Panc1 (cell line): ENCODE data around the gene NHS.

Source experiments
- POLR2AphosphoS5 ChIP-seq: IDR thresholded peaks from 2 replicates; pipeline ENCODE4 v1.6.1; 2012; ENCODE audit warnings: mild to moderate bottlenecking, low read depth, low read length, moderate library complexity
- REST ChIP-seq, 2 experiments: IDR thresholded peaks; 2 replicates each; pipeline ENCODE4 v1.6.1; 2011 to 2012; ENCODE audit warnings: low read depth in 2 of 2, control low read depth in 1 of 2, low read length in 1 of 2, mild to moderate bottlenecking in 1 of 2, moderate library complexity in 1 of 2; ENCODE audit not compliant: insufficient read depth in 1 of 2
- TF ChIP-seq, protein P1 (sequence below): fragments of 450-650 bp; IDR thresholded peaks from 2 replicates; pipeline ENCODE4 v1.5.1; 2017; ENCODE audit warnings: mild to moderate bottlenecking

GRCh38 chrX:17449866-17450265, 74.9 kb downstream of the NHS start:
- no peak for TF ChIP-seq REST (IDR thresholded peaks at IDR 0.05; ENCODE audit: insufficient read depth in 1 of 2, low read depth in 2 of 2, low read length in 1 of 2)
- TF ChIP-seq, protein P1, sequence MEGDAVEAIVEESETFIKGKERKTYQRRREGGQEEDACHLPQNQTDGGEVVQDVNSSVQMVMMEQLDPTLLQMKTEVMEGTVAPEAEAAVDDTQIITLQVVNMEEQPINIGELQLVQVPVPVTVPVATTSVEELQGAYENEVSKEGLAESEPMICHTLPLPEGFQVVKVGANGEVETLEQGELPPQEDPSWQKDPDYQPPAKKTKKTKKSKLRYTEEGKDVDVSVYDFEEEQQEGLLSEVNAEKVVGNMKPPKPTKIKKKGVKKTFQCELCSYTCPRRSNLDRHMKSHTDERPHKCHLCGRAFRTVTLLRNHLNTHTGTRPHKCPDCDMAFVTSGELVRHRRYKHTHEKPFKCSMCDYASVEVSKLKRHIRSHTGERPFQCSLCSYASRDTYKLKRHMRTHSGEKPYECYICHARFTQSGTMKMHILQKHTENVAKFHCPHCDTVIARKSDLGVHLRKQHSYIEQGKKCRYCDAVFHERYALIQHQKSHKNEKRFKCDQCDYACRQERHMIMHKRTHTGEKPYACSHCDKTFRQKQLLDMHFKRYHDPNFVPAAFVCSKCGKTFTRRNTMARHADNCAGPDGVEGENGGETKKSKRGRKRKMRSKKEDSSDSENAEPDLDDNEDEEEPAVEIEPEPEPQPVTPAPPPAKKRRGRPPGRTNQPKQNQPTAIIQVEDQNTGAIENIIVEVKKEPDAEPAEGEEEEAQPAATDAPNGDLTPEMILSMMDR, result no peak
- no peak for TF ChIP-seq POLR2AphosphoS5
